Heart right ventricle (tissue), 16 donors: ENCODE results near the gene CBFA2T3. TPM values are rescaled to one million over a fixed set of nuclear protein-coding genes. Genes with fewer than 3 reads are reported as not detected.

Source experiments
- ATAC-seq, 8 donors: fragments of 200-7000 bp; cut with Tn5 transposase; one replicate each; pipeline ENCODE4 v1.9.1; 2020; ENCODE audit warnings: mild to moderate bottlenecking in 8 of 8, moderate library complexity in 8 of 8, moderate number of reproducible peaks in 1 of 8
- DNase-seq, 2 donors: peaks; one replicate each; pipeline ENCODE4 v3.0.0-alpha.2; 2020
- H3K27ac ChIP-seq, 10 donors: fragments of 200-600 bp; sonication (generic) in 2 of 10; one replicate each; pipeline versions ENCODE4 v1.5.0 to v1.8.0; 2020 to 2022; ENCODE audit warnings: mild to moderate bottlenecking in 3 of 10
- H3K27me3 ChIP-seq, 7 donors: fragments of 200-600 bp; one replicate each; pipeline ENCODE4 v1.8.0; 2021 to 2022; ENCODE audit warnings: mild to moderate bottlenecking in 2 of 7
- H3K36me3 ChIP-seq, 9 donors: fragments of 200-600 bp; sonication (generic) in 1 of 9; one replicate each; pipeline versions ENCODE4 v1.5.0 to v1.8.0; 2020 to 2022; ENCODE audit warnings: mild to moderate bottlenecking in 2 of 9
- H3K4me1 ChIP-seq, 9 donors: fragments of 200-600 bp; sonication (generic) in 1 of 9; one replicate each; pipeline versions ENCODE4 v1.5.0 to v1.8.0; 2020 to 2022; ENCODE audit warnings: mild to moderate bottlenecking in 4 of 9
- H3K4me3 ChIP-seq, 10 donors: fragments of 200-600 bp; sonication (generic) in 2 of 10; one replicate each; pipeline versions ENCODE4 v1.5.0 to v1.8.0; 2020 to 2022; ENCODE audit warnings: mild to moderate bottlenecking in 7 of 10, moderate library complexity in 2 of 10
- H3K9me3 ChIP-seq, 11 donors: fragments of 200-600 bp in 10 of 11; sonication (generic) in 2 of 11; one replicate each; pipeline versions ENCODE4 v1.5.0 to v1.8.0; 2013 to 2022; ENCODE audit warnings: mild to moderate bottlenecking in 2 of 11, control low read depth in 1 of 11, moderate library complexity in 1 of 11
- WGBS, 2 donors: extraction: QIAGEN DNeasy Blood & Tissue Kit; methylation state at CpG; one replicate each; pipeline ENCODE4 v1.1.7; 2013; ENCODE audit warnings: inconsistent platforms in 1 of 2; 5-methylcytosine and 5-hydroxymethylcytosine counted together
- intact Hi-C, 10 donors: fragments of 100-400 bp; cut with DNase I; formaldehyde crosslinking; loops; one replicate each; pipeline versions ENCODE4 v1.11.1 to v1.14.2; 2022
- polyA plus RNA-seq, 2 donors: library from polyadenylated mRNA; stranded (reverse); fragments of 200-250 nt; gene quantifications; one replicate each; pipeline ENCODE4 v1.2.3, GENCODE V29; 2013
- total RNA-seq, 10 donors: library from RNA; stranded (reverse); fragmentation: NEBNext Ultra II Directional in 3 of 10; extraction: Animal tissue kit (Norgen Biotek cat#: 25700) in 3 of 10; gene quantifications; one replicate each; pipeline versions ENCODE4 v1.2.1 to v1.2.4, GENCODE V29; 2021 to 2023
- TF ChIP-seq, protein P1 (sequence below), 9 donors: fragments of 200-600 bp; sonication (generic) in 2 of 9; IDR thresholded peaks; one replicate each; pipeline versions ENCODE4 v1.5.0 to v1.8.0; 2021 to 2022; ENCODE audit warnings: antibody characterized with exemption in 9 of 9, mild to moderate bottlenecking in 5 of 9, moderate library complexity in 1 of 9
- donor health status: Arrhythmogenic right ventricular cardiomyopathy.
- donor health status: ischemic (EF 13 %, LVEDD 7.1; RV severe dilation, severe dysfunction).
- donor health status: healthy with polysubstance abuse.
- donor health status: DM: no; HTN: yes; CAD: no.
- donor health status: DM: no; HTN: no; CAD: no.
- donor health status: ischemic (EF 25% LVEDD 6.9; RV normal size, moderate dysfunction).
- donor health status: ischemic (EF 25% LVEDD 5.7; RV mildly dilated, moderate dysfunction).
- donor health status: healthy.
- donor health status: DM: yes; HTN: yes; CAD: no.
- donor health status: Ischemic cardiomyopathy.
- donor health status: ischemic (EF 35%, LVEDD 5.7; RV mildly dilated, moderate dysfunction).
- donor health status: nonischemic (EF 11% LVEDD 7.7; RV severe dilation, severe dysfunction).
- donor health status: DM: yes; HTN: yes; CAD: no.
- donor health status: PGD.
- donor health status: ischemic (EF 29% LVEDD 5.4; RV normal size, mild dysfunction).
- donor health status: nonischemic (EF 23%, LVEDD 6.1; RV moderate dilation, normal function).

Gene CBFA2T3
- total and polyA plus RNA-seq, 12 donors = 3.1 to 17.6 (median 6.1) TPM

DNA sequence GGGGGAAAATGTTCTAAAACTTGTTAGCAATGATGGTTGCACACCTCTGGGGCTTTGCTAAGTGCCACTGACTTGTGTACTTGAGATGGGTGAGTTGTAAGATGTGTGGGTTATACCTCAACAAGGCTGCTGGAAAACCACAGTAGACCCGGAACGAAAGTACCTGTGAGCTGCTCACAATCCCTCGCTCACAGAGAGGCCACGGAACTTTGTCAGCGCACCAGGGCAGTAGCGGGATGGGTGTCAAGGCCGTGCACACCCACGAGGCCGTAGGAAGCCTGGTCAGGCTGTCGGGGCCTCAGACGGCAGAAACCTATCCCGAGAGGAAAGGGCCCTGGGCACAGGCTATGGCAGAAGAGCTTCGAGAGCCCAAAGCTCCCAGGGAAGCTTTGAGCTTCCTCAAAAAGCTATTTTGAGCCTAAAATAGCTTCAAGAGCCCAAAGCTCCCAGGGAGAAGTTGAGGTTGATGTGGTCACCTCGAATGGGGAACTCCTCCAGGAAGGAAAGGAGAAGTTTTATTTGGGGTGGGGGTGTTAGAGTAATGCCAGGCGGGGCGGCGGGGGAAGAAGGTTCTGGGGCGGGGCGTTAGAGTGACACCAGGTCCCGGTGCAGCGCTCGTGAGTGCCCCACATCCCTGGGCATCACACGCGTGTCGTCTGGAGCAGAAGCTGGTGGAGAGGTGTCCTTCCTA, 19.0 kb downstream of the CBFA2T3 start:
- no peaks in the 10 kb centered on the region for H3K9me3 ChIP-seq
- DNase-seq (peak in 1 of 2 donors; percentile 36), ATAC-seq (peak in 7 of 8 donors; percentile 33 to 78 (median 62))
- H3K4me1 ChIP-seq = peaks cover 0 to 36% (median 0%) of the 10 kb centered on the region in 9 donors
- TF ChIP-seq, protein P1, sequence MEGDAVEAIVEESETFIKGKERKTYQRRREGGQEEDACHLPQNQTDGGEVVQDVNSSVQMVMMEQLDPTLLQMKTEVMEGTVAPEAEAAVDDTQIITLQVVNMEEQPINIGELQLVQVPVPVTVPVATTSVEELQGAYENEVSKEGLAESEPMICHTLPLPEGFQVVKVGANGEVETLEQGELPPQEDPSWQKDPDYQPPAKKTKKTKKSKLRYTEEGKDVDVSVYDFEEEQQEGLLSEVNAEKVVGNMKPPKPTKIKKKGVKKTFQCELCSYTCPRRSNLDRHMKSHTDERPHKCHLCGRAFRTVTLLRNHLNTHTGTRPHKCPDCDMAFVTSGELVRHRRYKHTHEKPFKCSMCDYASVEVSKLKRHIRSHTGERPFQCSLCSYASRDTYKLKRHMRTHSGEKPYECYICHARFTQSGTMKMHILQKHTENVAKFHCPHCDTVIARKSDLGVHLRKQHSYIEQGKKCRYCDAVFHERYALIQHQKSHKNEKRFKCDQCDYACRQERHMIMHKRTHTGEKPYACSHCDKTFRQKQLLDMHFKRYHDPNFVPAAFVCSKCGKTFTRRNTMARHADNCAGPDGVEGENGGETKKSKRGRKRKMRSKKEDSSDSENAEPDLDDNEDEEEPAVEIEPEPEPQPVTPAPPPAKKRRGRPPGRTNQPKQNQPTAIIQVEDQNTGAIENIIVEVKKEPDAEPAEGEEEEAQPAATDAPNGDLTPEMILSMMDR (IDR thresholded peaks at IDR 0.05) = no peak
- H3K4me3 ChIP-seq = peak overlapping the region in 2 of 10 donors; percentile 10 to 27
- peaks cover 0 to 31% (median 17%) of the 10 kb centered on the region in 7 donors for H3K27me3 ChIP-seq
- intact Hi-C loops = no loop called here
- H3K36me3 ChIP-seq = no peaks in the 10 kb centered on the region
- peak overlapping the region in 1 of 10 donors; percentile 42 for H3K27ac ChIP-seq
- WGBS, 2 donors = 83 to 85% methylated on average over 25 of the region's 25 CpGs

DNA sequence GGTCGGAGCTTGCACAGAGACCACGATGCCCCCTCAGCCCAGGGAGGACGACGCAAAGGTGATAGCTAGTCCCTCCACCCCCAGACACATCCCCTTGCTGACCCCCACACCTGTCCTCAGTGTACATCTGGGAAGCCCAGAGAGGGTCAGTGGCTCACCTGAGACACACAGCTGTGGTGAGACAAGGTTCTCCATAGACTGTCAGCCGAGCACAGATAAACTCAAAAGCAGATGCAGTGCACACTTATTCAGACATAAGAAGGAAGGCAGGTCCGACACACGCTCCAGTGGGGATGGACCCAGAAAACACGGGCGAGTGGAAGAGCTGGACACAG, 19.6 kb downstream of the CBFA2T3 start:
- 72 to 80% methylated on average over 9 of the region's 9 CpGs for WGBS, 2 donors
- Histone ChIP-seq H3K27me3 (peaks cover 0 to 31% (median 18%) of the 10 kb centered on the region in 7 donors), H3K27ac (peak overlapping the region in 1 of 10 donors; percentile 42), H3K4me1 (peaks cover 0 to 36% (median 0%) of the 10 kb centered on the region in 9 donors), H3K9me3 (no peaks in the 10 kb centered on the region), H3K4me3 (peak overlapping the region in 2 of 10 donors; percentile 10 to 27), H3K36me3 (no peaks in the 10 kb centered on the region)
- intact Hi-C loops = no loop called here
- ATAC-seq (no peak), DNase-seq (no peak)
- TF ChIP-seq, protein P1 (IDR thresholded peaks at IDR 0.05) = no peak

DNA sequence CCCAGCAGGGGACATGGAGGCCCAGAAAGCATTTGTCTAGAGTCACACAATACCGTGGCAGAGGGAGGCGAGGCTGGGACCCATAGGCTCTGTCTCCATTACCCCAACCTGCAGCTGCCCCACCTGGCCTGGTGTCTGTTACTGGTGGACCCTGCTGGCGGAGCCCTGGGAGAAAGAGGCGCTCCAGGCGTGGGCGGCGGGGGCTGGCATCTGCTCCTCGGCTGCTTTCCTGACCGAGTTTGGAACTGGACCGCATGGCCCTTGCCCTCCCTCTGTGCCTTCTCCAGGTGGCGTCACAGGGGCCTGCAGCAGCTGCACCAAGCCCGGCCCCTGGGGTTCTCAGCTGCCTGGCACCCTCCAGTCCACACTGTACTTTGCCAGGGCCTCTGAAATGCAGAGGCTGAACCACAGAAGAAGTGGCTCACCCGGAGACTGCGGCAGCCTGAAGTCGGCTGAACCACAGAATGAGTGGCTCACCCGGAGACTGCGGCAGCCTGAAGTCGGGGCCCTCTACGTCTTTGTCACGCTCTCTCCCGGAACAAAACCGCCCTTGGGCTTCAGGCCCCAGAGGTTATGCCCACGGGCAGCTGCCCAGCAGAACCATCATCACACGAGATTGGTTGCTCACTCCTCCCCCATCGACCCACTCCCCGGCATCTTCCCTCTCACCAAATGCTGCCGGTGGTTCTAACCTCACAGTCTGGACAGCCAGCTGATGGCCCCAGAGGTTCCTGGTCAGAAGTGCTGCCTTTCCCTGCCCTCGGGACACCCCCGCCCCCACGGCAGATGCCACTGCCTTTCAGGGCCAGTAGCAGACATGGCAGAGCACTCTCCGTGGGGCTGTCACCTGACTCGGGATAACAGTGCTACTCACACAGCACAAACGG, 20.2 kb downstream of the CBFA2T3 start:
- H3K4me3 ChIP-seq = peak overlapping the region in 1 of 10 donors; percentile 27
- H3K27ac ChIP-seq = no peak overlapping the region
- DNase-seq (peak in 1 of 2 donors; percentile 6), ATAC-seq (peak in 1 of 8 donors; percentile 38)
- peaks cover 0 to 36% (median 0%) of the 10 kb centered on the region in 9 donors for H3K4me1 ChIP-seq
- TF ChIP-seq, protein P1 (IDR thresholded peaks at IDR 0.05) = no peak
- WGBS, 2 donors = 81 to 85% methylated on average over 33 of the region's 33 CpGs
- no peaks in the 10 kb centered on the region for H3K9me3 ChIP-seq
- intact Hi-C loops = no loop called here
- H3K36me3 ChIP-seq = no peaks in the 10 kb centered on the region
- peaks cover 0 to 31% (median 18%) of the 10 kb centered on the region in 7 donors for H3K27me3 ChIP-seq

DNA sequence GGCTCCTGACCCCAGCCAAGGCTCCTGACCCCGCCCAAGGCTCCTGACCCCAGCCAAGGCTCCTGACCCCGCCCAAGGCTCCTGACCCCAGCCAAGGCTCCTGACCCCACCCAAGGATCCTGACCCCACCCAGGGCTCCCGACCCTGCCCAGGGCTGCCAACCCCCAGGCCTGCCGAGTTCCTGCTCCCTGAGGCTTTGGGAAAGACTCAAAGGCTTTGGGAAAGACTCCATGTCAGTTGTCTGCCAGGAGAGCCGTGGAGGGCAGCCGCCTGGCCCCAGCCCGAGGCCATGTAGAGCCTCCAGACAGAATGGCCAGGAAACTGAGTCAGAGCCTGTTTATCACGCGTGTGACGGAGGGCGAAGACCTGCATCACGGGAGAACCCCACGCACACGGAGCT, 21.1 kb downstream of the CBFA2T3 start:
- 91 to 92% methylated on average over 14 of the region's 14 CpGs for WGBS, 2 donors
- TF ChIP-seq, protein P1 (IDR thresholded peaks at IDR 0.05) = no peak
- no peak for DNase-seq
- peaks cover 0 to 35% (median 18%) of the 10 kb centered on the region in 7 donors for H3K27me3 ChIP-seq
- H3K36me3 ChIP-seq = no peaks in the 10 kb centered on the region
- no peaks in the 10 kb centered on the region for H3K9me3 ChIP-seq
- H3K4me3 ChIP-seq = no peak overlapping the region
- H3K27ac ChIP-seq = no peak overlapping the region
- peaks cover 0 to 36% (median 0%) of the 10 kb centered on the region in 9 donors for H3K4me1 ChIP-seq
- ATAC-seq = no peak
- intact Hi-C loops = no loop called here
